HG03354 (cell line): ENCODE data around the gene LIME1.

Experiments
- ATAC-seq: cut with Tn5 transposase; IDR thresholded peaks from one replicate; pipeline ENCODE4 v1.9.1; 2021; ENCODE audit warnings: mild to moderate bottlenecking; ENCODE audit not compliant: unreplicated experiment, poor library complexity, severe bottlenecking

Gene LIME1

DNA sequence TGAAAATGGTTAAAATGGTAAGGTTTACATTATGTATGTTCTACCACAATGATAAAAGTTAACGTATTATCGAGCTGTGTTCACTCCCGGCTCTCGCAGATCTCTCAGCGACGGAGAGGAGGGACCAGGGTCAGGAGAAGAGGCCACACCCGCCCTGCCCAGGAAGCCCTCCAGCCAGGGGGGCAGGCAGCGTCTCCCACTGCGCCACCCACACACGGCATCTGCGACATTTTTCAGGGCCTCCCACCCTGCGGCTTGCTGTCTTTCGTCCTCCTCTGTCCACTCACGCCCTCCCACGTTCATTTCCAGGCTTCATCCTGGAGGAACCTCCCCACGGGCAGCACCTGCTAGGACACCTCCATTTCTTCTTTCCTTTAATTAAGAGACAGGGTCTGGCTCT is 51.3 kb downstream of the LIME1 start:
- ATAC-seq = no peak
